Renal cortex interstitium (tissue), 11 donors: ENCODE data around the gene PCDHA11. TPM values are rescaled to one million over a fixed set of nuclear protein-coding genes. Genes with fewer than 3 reads are reported as not detected.

Experiments used
- DNase-seq, 11 donors: peaks; one replicate each; pipeline ENCODE4 v3.0.0-alpha.2; 2013; ENCODE audit warnings: low read depth in 9 of 11, low spot score in 4 of 11; ENCODE audit errors: extremely low read depth in 1 of 11
- polyA plus RNA-seq, 3 donors: library from polyadenylated mRNA; unstranded; fragments of 120-200 nt; gene quantifications; one replicate each; pipeline ENCODE4 v1.2.1, GENCODE V29; 2013; ENCODE audit not compliant: insufficient read length in 3 of 3

The PCDHA11 gene
- polyA plus RNA-seq, 3 donors: 0.09 to 0.29 (median 0.17) TPM

- no peak for DNase-seq
Observed at GRCh38 chr5:140883927-140884697, 15.4 kb downstream of the PCDHA11 start.

GRCh38 chr5:140916325-140916724 is 47.6 kb downstream of the PCDHA11 start:
- DNase-seq: no peak

Other genes starting within 250 kb of the PCDHA11 start
- gene CD14, start 235.8 kb upstream of the PCDHA11 start, polyA plus RNA-seq: 10 to 100 TPM in 2 of 3 donors, 1 to 10 TPM in 1; 8.4 to 11.5 (median 11.0) TPM
- gene TMCO6, start 229.5 kb upstream of the PCDHA11 start, polyA plus RNA-seq: 10 to 100 TPM; 16.1 to 19.3 (median 17.0) TPM
- gene NDUFA2, start 221.3 kb upstream of the PCDHA11 start, polyA plus RNA-seq: 10 to 100 TPM; 77.3 to 94.8 (median 88.4) TPM
- 100 to 1,000 TPM; 158 to 177 (median 174) TPM for gene IK, start 221.1 kb upstream of the PCDHA11 start, polyA plus RNA-seq
- 10 to 100 TPM; 15.0 to 20.6 (median 15.8) TPM for gene WDR55, start 204.1 kb upstream of the PCDHA11 start, polyA plus RNA-seq
- gene DND1, start 195.4 kb upstream of the PCDHA11 start, polyA plus RNA-seq: 1 to 10 TPM in 1 of 3 donors, under 1 TPM in 2; 0.36 to 1.0 (median 0.76) TPM
- 10 to 100 TPM; 70.5 to 78.3 (median 71.8) TPM for gene HARS1, start 177.6 kb upstream of the PCDHA11 start, polyA plus RNA-seq
- 10 to 100 TPM; 42.6 to 54.8 (median 46.8) TPM for gene HARS2, start 177.5 kb upstream of the PCDHA11 start, polyA plus RNA-seq
- gene ZMAT2, start 168.5 kb upstream of the PCDHA11 start, polyA plus RNA-seq: 100 to 1,000 TPM; 103 to 141 (median 128) TPM
- under 1 TPM in 1 of 3 donors, not detected in 2; 0.09 TPM for gene PCDHA1, start 82.8 kb upstream of the PCDHA11 start, polyA plus RNA-seq
- under 1 TPM; 0.24 to 0.37 (median 0.30) TPM for gene PCDHA2, start 74.1 kb upstream of the PCDHA11 start, polyA plus RNA-seq
- gene PCDHA3, start 67.9 kb upstream of the PCDHA11 start, polyA plus RNA-seq: under 1 TPM; 0.36 to 0.41 (median 0.37) TPM
- gene PCDHA4, start 61.9 kb upstream of the PCDHA11 start, polyA plus RNA-seq: 1 to 10 TPM in 2 of 3 donors, under 1 TPM in 1; 0.96 to 1.1 (median 1.0) TPM
- under 1 TPM in 2 of 3 donors, not detected in 1; 0.06 to 0.21 TPM for gene PCDHA5, start 47.3 kb upstream of the PCDHA11 start, polyA plus RNA-seq
- gene PCDHA6, start 41.0 kb upstream of the PCDHA11 start, polyA plus RNA-seq: under 1 TPM; 0.16 to 0.41 (median 0.40) TPM
- gene PCDHA7, start 34.7 kb upstream of the PCDHA11 start, polyA plus RNA-seq: under 1 TPM; 0.23 to 0.33 (median 0.26) TPM
- under 1 TPM; 0.06 to 0.09 (median 0.09) TPM for gene PCDHA8, start 27.8 kb upstream of the PCDHA11 start, polyA plus RNA-seq
- gene PCDHA9, start 20.6 kb upstream of the PCDHA11 start, polyA plus RNA-seq: under 1 TPM; 0.03 to 0.05 (median 0.04) TPM
- under 1 TPM; 0.23 to 0.91 (median 0.75) TPM for gene PCDHA10, start 13.1 kb upstream of the PCDHA11 start, polyA plus RNA-seq
- under 1 TPM in 2 of 3 donors, not detected in 1; 0.11 to 0.12 TPM for gene PCDHA12, start 6.4 kb downstream of the PCDHA11 start, polyA plus RNA-seq
- gene PCDHA13, start 13.2 kb downstream of the PCDHA11 start, polyA plus RNA-seq: not detected
- under 1 TPM; 0.09 to 0.17 (median 0.09) TPM for gene PCDHAC1, start 57.3 kb downstream of the PCDHA11 start, polyA plus RNA-seq
- under 1 TPM; 0.52 to 0.65 (median 0.64) TPM for gene PCDHAC2, start 97.5 kb downstream of the PCDHA11 start, polyA plus RNA-seq
- under 1 TPM; 0.04 to 0.12 (median 0.12) TPM for gene PCDHB1, start 182.4 kb downstream of the PCDHA11 start, polyA plus RNA-seq
- 10 to 100 TPM in 1 of 3 donors, 1 to 10 TPM in 2; 4.9 to 11.5 (median 5.1) TPM for gene PCDHB2, start 225.7 kb downstream of the PCDHA11 start, polyA plus RNA-seq
- gene PCDHB3, start 231.5 kb downstream of the PCDHA11 start, polyA plus RNA-seq: 1 to 10 TPM; 3.3 to 3.9 (median 3.5) TPM